Embryonic facial prominence (tissue), 1 donor: ENCODE data around the gene UBAC2.

Experiments used
- DNase-seq: peaks from one replicate; pipeline ENCODE4 v3.0.0-alpha.2; 2016; ENCODE audit errors: extremely low spot score

The UBAC2 gene

GRCh38 chr13:99200432-99201167, at the start of gene UBAC2:
Gene UBAC2 (plus strand): TSS chr13:99200854. CDS start chr13:99200909, 55 bp downstream.
- peak; percentile 83 for DNase-seq

- DNase-seq = no peak
These were observed 49.1 kb upstream of the UBAC2 start for GRCh38 chr13:99151516-99151915.

- no peak for DNase-seq
These were observed 47.4 kb upstream of the UBAC2 start for GRCh38 chr13:99153219-99153618.

GRCh38 chr13:99154064-99154463, 46.6 kb upstream of the UBAC2 start:
- DNase-seq = no peak

GRCh38 chr13:99155821-99156220, 44.8 kb upstream of the UBAC2 start:
- DNase-seq = no peak

GRCh38 chr13:99157046-99157445, 43.6 kb upstream of the UBAC2 start:
- no peak for DNase-seq

GRCh38 chr13:99158846-99159245, 41.8 kb upstream of the UBAC2 start:
- no peak for DNase-seq

- DNase-seq = no peak
These were observed 41.2 kb upstream of the UBAC2 start for GRCh38 chr13:99159331-99160061.

GRCh38 chr13:99160415-99160814, 40.2 kb upstream of the UBAC2 start:
- DNase-seq = no peak

GRCh38 chr13:99161512-99161911, 39.1 kb upstream of the UBAC2 start:
- DNase-seq = no peak

GRCh38 chr13:99162567-99163361, 37.9 kb upstream of the UBAC2 start:
- no peak for DNase-seq

GRCh38 chr13:99164226-99164625, 36.4 kb upstream of the UBAC2 start:
- DNase-seq = no peak

- no peak for DNase-seq
These were observed 34.7 kb upstream of the UBAC2 start for GRCh38 chr13:99165753-99166587.

- no peak for DNase-seq
These were observed 27.7 kb upstream of the UBAC2 start for GRCh38 chr13:99172951-99173350.

GRCh38 chr13:99173606-99174005, 27.0 kb upstream of the UBAC2 start:
- DNase-seq = no peak

GRCh38 chr13:99174533-99175100, 26.0 kb upstream of the UBAC2 start:
- DNase-seq = no peak

GRCh38 chr13:99176309-99177276, 24.1 kb upstream of the UBAC2 start:
- no peak for DNase-seq

GRCh38 chr13:99178636-99179035, 22.0 kb upstream of the UBAC2 start:
- DNase-seq = no peak

GRCh38 chr13:99179460-99179859, 21.2 kb upstream of the UBAC2 start:
- no peak for DNase-seq

GRCh38 chr13:99182439-99182838, 18.2 kb upstream of the UBAC2 start:
- no peak for DNase-seq
